Endothelial cell (in vitro differentiated cells): Measurements from ENCODE around the gene CELSR2. TPM values are rescaled to one million over a fixed set of nuclear protein-coding genes. Genes with fewer than 3 reads are reported as not detected.

Source experiments
- DNase-seq: peaks from one replicate; pipeline ENCODE4 v3.0.0; 2021; ENCODE audit warnings: low spot score
- H3K27ac Mint-ChIP-seq: one replicate; pipeline ENCODE4 v1.8.0; 2021; ENCODE audit warnings: mixed read lengths, inconsistent platforms; ENCODE audit not compliant: unreplicated experiment
- H3K27me3 Mint-ChIP-seq: one replicate; pipeline ENCODE4 v1.8.0; 2021; ENCODE audit warnings: mild to moderate bottlenecking, moderate library complexity, mixed read lengths, inconsistent platforms; ENCODE audit not compliant: unreplicated experiment
- H3K36me3 Mint-ChIP-seq: one replicate; pipeline ENCODE4 v1.8.0; 2021; ENCODE audit warnings: mild to moderate bottlenecking, low read depth, mixed read lengths, inconsistent platforms; ENCODE audit not compliant: unreplicated experiment
- H3K4me1 Mint-ChIP-seq: one replicate; pipeline ENCODE4 v1.8.0; 2021; ENCODE audit warnings: mild to moderate bottlenecking, mixed read lengths, inconsistent platforms; ENCODE audit not compliant: unreplicated experiment
- H3K4me3 Mint-ChIP-seq: one replicate; pipeline ENCODE4 v1.8.0; 2021; ENCODE audit warnings: mild to moderate bottlenecking, mixed read lengths, inconsistent platforms; ENCODE audit not compliant: unreplicated experiment
- H3K9me3 Mint-ChIP-seq: one replicate; pipeline ENCODE4 v1.8.0; 2021; ENCODE audit warnings: mixed read lengths, inconsistent platforms; ENCODE audit not compliant: unreplicated experiment
- total RNA-seq: library from RNA; stranded (reverse); fragmentation: NEBNext Ultra II Directional; extraction: Animal tissue kit (Norgen Biotek cat#: 25700); gene quantifications from one replicate; pipeline ENCODE4 v1.2.1, GENCODE V29; 2021; ENCODE audit not compliant: unreplicated experiment
- TF ChIP-seq, protein P1 (sequence below): fragments of 200-600 bp; sonication (generic); IDR thresholded peaks from one replicate; pipeline ENCODE4 v1.5.0; 2021; ENCODE audit warnings: antibody characterized with exemption; ENCODE audit not compliant: unreplicated experiment

The CELSR2 gene
- total RNA-seq, 1 donor from 2014 or later = 1.6 TPM

DNA sequence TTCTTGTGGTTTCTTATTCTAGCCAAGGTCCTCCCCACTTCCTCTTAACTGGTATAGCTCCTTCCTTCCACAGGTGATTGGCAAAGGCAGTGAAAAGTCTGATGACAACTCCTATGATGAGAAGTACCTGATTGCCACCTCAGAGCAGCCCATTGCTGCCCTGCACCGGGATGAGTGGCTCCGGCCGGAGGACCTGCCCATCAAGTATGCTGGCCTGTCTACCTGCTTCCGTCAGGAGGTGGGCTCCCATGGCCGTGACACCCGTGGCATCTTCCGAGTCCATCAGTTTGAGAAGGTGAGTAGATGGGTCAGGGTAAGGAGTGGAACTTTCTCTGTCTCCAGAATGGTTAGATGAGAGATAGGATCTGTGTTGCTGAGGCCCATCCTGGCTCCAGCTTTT, 14.2 kb upstream of the CELSR2 start:
- no peak for DNase-seq
- no peak overlapping the region for H3K4me3 Mint-ChIP-seq
- H3K27me3 Mint-ChIP-seq = peaks cover 2% of the 10 kb centered on the region
- TF ChIP-seq, protein P1, sequence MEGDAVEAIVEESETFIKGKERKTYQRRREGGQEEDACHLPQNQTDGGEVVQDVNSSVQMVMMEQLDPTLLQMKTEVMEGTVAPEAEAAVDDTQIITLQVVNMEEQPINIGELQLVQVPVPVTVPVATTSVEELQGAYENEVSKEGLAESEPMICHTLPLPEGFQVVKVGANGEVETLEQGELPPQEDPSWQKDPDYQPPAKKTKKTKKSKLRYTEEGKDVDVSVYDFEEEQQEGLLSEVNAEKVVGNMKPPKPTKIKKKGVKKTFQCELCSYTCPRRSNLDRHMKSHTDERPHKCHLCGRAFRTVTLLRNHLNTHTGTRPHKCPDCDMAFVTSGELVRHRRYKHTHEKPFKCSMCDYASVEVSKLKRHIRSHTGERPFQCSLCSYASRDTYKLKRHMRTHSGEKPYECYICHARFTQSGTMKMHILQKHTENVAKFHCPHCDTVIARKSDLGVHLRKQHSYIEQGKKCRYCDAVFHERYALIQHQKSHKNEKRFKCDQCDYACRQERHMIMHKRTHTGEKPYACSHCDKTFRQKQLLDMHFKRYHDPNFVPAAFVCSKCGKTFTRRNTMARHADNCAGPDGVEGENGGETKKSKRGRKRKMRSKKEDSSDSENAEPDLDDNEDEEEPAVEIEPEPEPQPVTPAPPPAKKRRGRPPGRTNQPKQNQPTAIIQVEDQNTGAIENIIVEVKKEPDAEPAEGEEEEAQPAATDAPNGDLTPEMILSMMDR = no peak
- no peaks in the 10 kb centered on the region for H3K9me3 Mint-ChIP-seq
- no peak overlapping the region for H3K27ac Mint-ChIP-seq
- peaks cover 6% of the 10 kb centered on the region for H3K4me1 Mint-ChIP-seq
- H3K36me3 Mint-ChIP-seq = peaks cover 47% of the 10 kb centered on the region

DNA sequence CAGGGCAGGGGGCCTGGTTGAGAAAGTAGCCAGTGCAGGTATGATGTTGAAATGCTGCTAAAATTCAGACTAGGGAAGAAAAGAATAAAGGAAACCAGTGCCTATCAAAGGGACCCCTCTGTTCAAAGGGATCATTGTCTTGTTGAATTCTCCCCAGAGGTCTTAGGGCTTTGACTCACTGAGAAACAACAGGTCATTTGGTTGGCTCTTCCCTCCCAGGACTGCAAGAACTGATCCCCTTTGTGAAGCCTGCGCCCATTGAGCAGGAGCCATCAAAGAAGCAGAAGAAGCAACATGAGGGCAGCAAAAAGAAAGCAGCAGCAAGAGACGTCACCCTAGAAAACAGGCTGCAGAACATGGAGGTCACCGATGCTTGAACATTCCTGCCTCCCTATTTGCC, 11.8 kb upstream of the CELSR2 start:
- TF ChIP-seq, protein P1 = no peak
- no peak for DNase-seq
- no peak overlapping the region for H3K4me3 Mint-ChIP-seq
- peaks cover 4% of the 10 kb centered on the region for H3K27me3 Mint-ChIP-seq
- H3K4me1 Mint-ChIP-seq = peaks cover 18% of the 10 kb centered on the region
- H3K9me3 Mint-ChIP-seq = no peaks in the 10 kb centered on the region
- no peak overlapping the region for H3K27ac Mint-ChIP-seq
- peaks cover 35% of the 10 kb centered on the region for H3K36me3 Mint-ChIP-seq

DNA sequence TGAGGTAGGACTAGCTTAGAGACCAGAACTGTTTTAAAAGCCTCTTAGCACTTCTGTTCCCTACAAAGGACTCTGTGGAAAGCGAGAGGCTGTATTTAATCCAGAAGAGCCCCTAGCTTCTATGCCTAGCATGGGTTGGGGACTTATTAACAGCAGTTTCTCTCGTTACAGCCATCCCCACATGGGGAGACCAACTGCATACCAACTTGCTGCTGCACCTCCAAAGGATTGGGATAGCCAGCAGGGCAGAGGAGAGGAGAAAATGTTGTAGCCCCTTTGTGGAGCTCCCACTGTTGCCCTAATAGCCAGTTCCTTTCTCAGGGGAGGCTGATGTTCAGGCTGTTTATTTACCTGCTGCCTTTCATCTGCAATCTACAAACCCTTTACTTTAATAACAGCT, 11.0 kb upstream of the CELSR2 start:
- TF ChIP-seq, protein P1 = no peak
- H3K4me3 Mint-ChIP-seq = no peak overlapping the region
- peaks cover 38% of the 10 kb centered on the region for H3K36me3 Mint-ChIP-seq
- DNase-seq = no peak
- no peak overlapping the region for H3K27ac Mint-ChIP-seq
- H3K27me3 Mint-ChIP-seq = peaks cover 6% of the 10 kb centered on the region
- H3K4me1 Mint-ChIP-seq = peaks cover 24% of the 10 kb centered on the region
- no peaks in the 10 kb centered on the region for H3K9me3 Mint-ChIP-seq

DNA sequence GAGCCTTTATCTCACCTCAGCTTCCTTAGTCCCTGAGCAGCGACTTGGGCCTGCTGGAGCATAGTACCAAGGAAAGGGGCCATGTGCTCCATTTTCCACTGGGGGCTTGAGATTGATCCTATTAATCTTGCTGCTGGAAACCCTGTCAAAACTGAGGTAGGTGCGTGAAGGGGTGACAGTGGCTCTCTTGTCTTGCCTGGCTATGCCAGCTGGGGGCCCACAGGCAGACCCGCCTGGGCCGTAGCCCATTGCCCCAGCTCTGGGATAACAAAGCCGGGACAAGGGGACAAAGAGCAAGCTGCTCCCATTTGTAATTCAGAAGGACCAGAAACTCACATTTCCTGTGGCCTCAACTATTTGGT, 10.3 kb upstream of the CELSR2 start:
- Mint-ChIP-seq H3K36me3 (peaks cover 38% of the 10 kb centered on the region), H3K4me1 (peaks cover 24% of the 10 kb centered on the region), H3K27ac (no peak overlapping the region), H3K4me3 (peak overlapping the region; percentile 29), H3K27me3 (peaks cover 6% of the 10 kb centered on the region), H3K9me3 (no peaks in the 10 kb centered on the region)
- DNase-seq = no peak
- TF ChIP-seq, protein P1 = no peak

DNA sequence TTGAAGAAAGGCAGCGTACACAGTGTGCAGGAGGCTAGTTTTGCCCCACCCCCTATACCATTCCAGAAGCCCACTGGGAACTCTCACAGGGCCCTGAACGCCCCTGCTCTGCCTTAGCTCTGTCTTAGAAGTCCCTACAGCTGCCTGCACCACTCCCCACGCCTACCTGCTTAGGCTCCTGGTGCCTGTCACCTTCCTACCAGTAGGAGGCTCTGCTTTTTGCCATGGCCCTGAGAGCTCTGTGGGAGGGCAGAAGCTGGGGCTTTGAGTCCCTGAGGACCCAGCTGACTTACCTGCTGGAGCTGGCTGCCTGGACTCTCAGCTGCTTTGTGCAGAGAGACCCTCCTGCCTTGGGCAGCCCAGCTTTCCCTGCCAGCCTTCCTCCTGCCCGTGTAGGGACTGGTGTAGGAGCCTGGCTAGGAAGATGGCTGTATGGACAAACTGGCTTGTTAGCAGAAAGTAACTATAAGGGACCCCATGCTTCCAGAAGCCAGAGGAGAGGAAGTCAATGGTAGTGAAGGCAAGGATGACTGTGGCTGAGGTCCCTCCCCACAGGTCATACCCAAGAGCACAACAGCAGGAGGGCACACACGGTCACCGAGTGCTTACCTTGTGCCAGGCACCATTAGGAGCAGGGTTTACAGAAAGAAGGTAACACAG, 9.8 kb upstream of the CELSR2 start:
- H3K27ac Mint-ChIP-seq = no peak overlapping the region
- no peaks in the 10 kb centered on the region for H3K9me3 Mint-ChIP-seq
- peaks cover 24% of the 10 kb centered on the region for H3K4me1 Mint-ChIP-seq
- TF ChIP-seq, protein P1 = peak; percentile 55
- H3K4me3 Mint-ChIP-seq = no peak overlapping the region
- H3K27me3 Mint-ChIP-seq = peaks cover 6% of the 10 kb centered on the region
- DNase-seq = peak; percentile 46
- peaks cover 38% of the 10 kb centered on the region for H3K36me3 Mint-ChIP-seq
